Activated CD4-positive, alpha-beta T cell treated with anti-CD3 and anti-CD28 coated beads, Interleukin-2, amount 10 ng/mL, durations not matched to agents 7 days and 5 days (primary cell): Measurements from ENCODE around the gene PPA2. TPM values are rescaled to one million over a fixed set of nuclear protein-coding genes. Genes with fewer than 3 reads are reported as not detected.

Experiments used
- CTCF ChIA-PET: fragments of 350-600 bp; sonication (Branson Sonifier 250); formaldehyde crosslinking; loops from one replicate; lab custom pipeline; 2021; ENCODE audit warnings: antibody characterized with exemption; lab: Charles Lee
- POLR2A ChIA-PET: fragments of 350-600 bp; sonication (Branson Sonifier 250); formaldehyde crosslinking; loops from one replicate; lab custom pipeline; 2021; ENCODE audit warnings: antibody characterized with exemption; lab: Charles Lee
- DNase-seq: peaks from one replicate; pipeline ENCODE4 v3.0.0-alpha.2; 2020
- H3K27ac Mint-ChIP-seq: one replicate; pipeline ENCODE4 v1.8.0; 2021; ENCODE audit warnings: mild to moderate bottlenecking, moderate library complexity, mixed read lengths
- H3K27me3 Mint-ChIP-seq: one replicate; pipeline ENCODE4 v1.8.0; 2021; ENCODE audit warnings: mixed read lengths
- H3K36me3 Mint-ChIP-seq: one replicate; pipeline ENCODE4 v1.8.0; 2021; ENCODE audit warnings: low read depth, mixed read lengths
- H3K4me1 Mint-ChIP-seq: one replicate; pipeline ENCODE4 v1.8.0; 2021; ENCODE audit warnings: mixed read lengths
- H3K4me3 Mint-ChIP-seq: one replicate; pipeline ENCODE4 v1.8.0; 2021; ENCODE audit warnings: mild to moderate bottlenecking, moderate library complexity, mixed read lengths
- H3K9me3 Mint-ChIP-seq: one replicate; pipeline ENCODE4 v1.8.0; 2021; ENCODE audit warnings: mixed read lengths
- total RNA-seq, 2 experiments: library from RNA; stranded (reverse); gene quantifications; one replicate each; pipeline ENCODE4 v1.2.3, GENCODE V29; 2021

Gene PPA2
- total RNA-seq, 2 experiments from 2014 or later, result 40.1 to 49.8 TPM

DNA sequence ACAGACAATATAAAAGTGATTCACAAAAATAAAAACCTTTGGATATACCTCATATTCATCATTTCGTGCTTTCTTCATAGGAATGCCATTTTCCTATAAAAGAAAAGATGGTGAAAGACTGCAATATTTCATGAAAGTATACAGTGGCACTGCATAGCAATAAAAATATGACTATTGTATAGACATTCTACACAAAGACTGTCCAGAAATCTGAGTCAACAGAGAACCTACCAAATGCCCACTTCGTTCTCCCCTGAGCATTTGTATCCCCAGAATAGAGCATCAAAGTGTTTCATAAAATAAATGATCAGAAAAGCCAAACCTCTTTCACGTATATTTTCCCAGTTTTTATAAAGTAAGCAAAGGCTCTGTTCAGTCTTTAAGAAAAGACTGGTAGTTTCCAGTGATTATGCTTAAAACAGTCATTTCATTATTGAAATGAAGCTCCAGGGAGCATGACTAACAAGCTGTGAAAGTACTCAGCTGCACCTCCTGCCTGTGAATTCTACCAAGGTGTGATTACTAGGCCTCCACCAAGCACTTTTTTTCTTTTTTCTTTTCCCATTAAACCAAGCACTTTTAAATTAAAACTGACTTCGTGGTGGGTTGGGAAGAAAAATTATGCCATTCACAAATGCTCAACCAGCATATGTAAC, 20.2 kb downstream of the PPA2 start:
- no peak for DNase-seq
- POLR2A ChIA-PET, result interaction anchor here (0.6 kb wide), 1 partner anchor 438 kb away, joined by 3 read pairs; no protein-coding TSS in a partner anchor
- H3K36me3 Mint-ChIP-seq, result peaks cover 51% of the 10 kb centered on the region
- H3K27ac Mint-ChIP-seq, result no peak overlapping the region
- H3K27me3 Mint-ChIP-seq, result no peaks in the 10 kb centered on the region
- H3K4me1 Mint-ChIP-seq, result peaks cover 9% of the 10 kb centered on the region
- H3K4me3 Mint-ChIP-seq, result no peak overlapping the region
- no peaks in the 10 kb centered on the region for H3K9me3 Mint-ChIP-seq
- CTCF ChIA-PET, result interaction anchor here (0.6 to 1.6 kb wide), 2 partner anchors 20 to 275 kb away, joined by 3 to 6 read pairs; partner anchors contain the start of gene PPA2

- POLR2A ChIA-PET, result no interaction called here
- no peak overlapping the region for H3K4me3 Mint-ChIP-seq
- no peak overlapping the region for H3K27ac Mint-ChIP-seq
- H3K9me3 Mint-ChIP-seq, result no peaks in the 10 kb centered on the region
- no peaks in the 10 kb centered on the region for H3K27me3 Mint-ChIP-seq
- CTCF ChIA-PET, result no interaction called here
- DNase-seq, result no peak
- peaks cover 9% of the 10 kb centered on the region for H3K4me1 Mint-ChIP-seq
- H3K36me3 Mint-ChIP-seq, result peaks cover 50% of the 10 kb centered on the region
Measured at GRCh38 chr4:105451346-105451745, 22.5 kb downstream of the PPA2 start.

DNA sequence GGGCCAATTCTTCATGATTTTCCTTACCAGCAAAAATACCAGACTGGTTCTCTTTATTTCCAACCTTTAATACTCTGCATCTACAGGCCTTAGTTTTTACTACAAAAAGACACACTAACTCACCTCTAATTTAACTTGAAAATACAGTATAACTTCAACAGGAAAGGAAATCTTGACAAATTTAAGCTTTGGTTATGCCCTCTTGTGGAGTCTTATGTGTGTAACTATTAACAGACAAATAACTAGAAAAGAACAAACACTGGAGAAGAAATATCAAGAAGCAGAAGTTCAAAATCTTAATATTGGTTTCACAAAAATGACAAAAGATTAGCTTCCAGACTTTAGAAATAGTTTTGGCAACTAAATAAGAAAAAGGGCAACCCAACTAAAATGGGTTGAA, 33.0 kb downstream of the PPA2 start:
- Mint-ChIP-seq H3K27ac (no peak overlapping the region), H3K27me3 (no peaks in the 10 kb centered on the region), H3K4me1 (no peaks in the 10 kb centered on the region), H3K4me3 (no peak overlapping the region), H3K9me3 (peaks cover 19% of the 10 kb centered on the region), H3K36me3 (peaks cover 36% of the 10 kb centered on the region)
- ChIA-PET CTCF (no interaction called here), POLR2A (no interaction called here)
- no peak for DNase-seq

- H3K27me3 Mint-ChIP-seq, result no peaks in the 10 kb centered on the region
- DNase-seq, result no peak
- no peak overlapping the region for H3K4me3 Mint-ChIP-seq
- no peaks in the 10 kb centered on the region for H3K4me1 Mint-ChIP-seq
- peaks cover 60% of the 10 kb centered on the region for H3K36me3 Mint-ChIP-seq
- H3K9me3 Mint-ChIP-seq, result peaks cover 31% of the 10 kb centered on the region
- no peak overlapping the region for H3K27ac Mint-ChIP-seq
- ChIA-PET CTCF (no interaction called here), POLR2A (no interaction called here)
Measured at GRCh38 chr4:105437637-105438036, 36.2 kb downstream of the PPA2 start.

- DNase-seq, result no peak
- Mint-ChIP-seq H3K4me1 (no peaks in the 10 kb centered on the region), H3K4me3 (no peak overlapping the region), H3K9me3 (peaks cover 29% of the 10 kb centered on the region), H3K27me3 (no peaks in the 10 kb centered on the region), H3K36me3 (peaks cover 66% of the 10 kb centered on the region), H3K27ac (no peak overlapping the region)
- ChIA-PET CTCF (no interaction called here), POLR2A (no interaction called here)
Measured at GRCh38 chr4:105436414-105436813, 37.4 kb downstream of the PPA2 start.

- DNase-seq, result no peak
- CTCF ChIA-PET, result no interaction called here
- Mint-ChIP-seq H3K4me1 (no peaks in the 10 kb centered on the region), H3K27me3 (no peaks in the 10 kb centered on the region), H3K27ac (no peak overlapping the region), H3K4me3 (no peak overlapping the region), H3K9me3 (peaks cover 26% of the 10 kb centered on the region), H3K36me3 (peaks cover 62% of the 10 kb centered on the region)
- POLR2A ChIA-PET, result no interaction called here
Measured at GRCh38 chr4:105434940-105435339, 38.9 kb downstream of the PPA2 start.

- Mint-ChIP-seq H3K4me1 (no peaks in the 10 kb centered on the region), H3K36me3 (peaks cover 60% of the 10 kb centered on the region), H3K27ac (no peak overlapping the region), H3K9me3 (peaks cover 26% of the 10 kb centered on the region), H3K27me3 (no peaks in the 10 kb centered on the region), H3K4me3 (no peak overlapping the region)
- CTCF ChIA-PET, result no interaction called here
- POLR2A ChIA-PET, result no interaction called here
- no peak for DNase-seq
Measured at GRCh38 chr4:105433421-105433820, 40.4 kb downstream of the PPA2 start.

- H3K4me1 Mint-ChIP-seq, result no peaks in the 10 kb centered on the region
- DNase-seq, result no peak
- no peaks in the 10 kb centered on the region for H3K27me3 Mint-ChIP-seq
- peaks cover 29% of the 10 kb centered on the region for H3K9me3 Mint-ChIP-seq
- H3K27ac Mint-ChIP-seq, result no peak overlapping the region
- no peak overlapping the region for H3K4me3 Mint-ChIP-seq
- ChIA-PET CTCF (no interaction called here), POLR2A (no interaction called here)
- H3K36me3 Mint-ChIP-seq, result peaks cover 64% of the 10 kb centered on the region
Measured at GRCh38 chr4:105432438-105432837, 41.4 kb downstream of the PPA2 start.

GRCh38 chr4:105430811-105431210, 43.1 kb downstream of the PPA2 start:
- ChIA-PET POLR2A (no interaction called here), CTCF (no interaction called here)
- no peak overlapping the region for H3K4me3 Mint-ChIP-seq
- no peaks in the 10 kb centered on the region for H3K27me3 Mint-ChIP-seq
- peaks cover 61% of the 10 kb centered on the region for H3K36me3 Mint-ChIP-seq
- peaks cover 6% of the 10 kb centered on the region for H3K4me1 Mint-ChIP-seq
- no peak overlapping the region for H3K27ac Mint-ChIP-seq
- DNase-seq, result no peak
- peaks cover 19% of the 10 kb centered on the region for H3K9me3 Mint-ChIP-seq

DNA sequence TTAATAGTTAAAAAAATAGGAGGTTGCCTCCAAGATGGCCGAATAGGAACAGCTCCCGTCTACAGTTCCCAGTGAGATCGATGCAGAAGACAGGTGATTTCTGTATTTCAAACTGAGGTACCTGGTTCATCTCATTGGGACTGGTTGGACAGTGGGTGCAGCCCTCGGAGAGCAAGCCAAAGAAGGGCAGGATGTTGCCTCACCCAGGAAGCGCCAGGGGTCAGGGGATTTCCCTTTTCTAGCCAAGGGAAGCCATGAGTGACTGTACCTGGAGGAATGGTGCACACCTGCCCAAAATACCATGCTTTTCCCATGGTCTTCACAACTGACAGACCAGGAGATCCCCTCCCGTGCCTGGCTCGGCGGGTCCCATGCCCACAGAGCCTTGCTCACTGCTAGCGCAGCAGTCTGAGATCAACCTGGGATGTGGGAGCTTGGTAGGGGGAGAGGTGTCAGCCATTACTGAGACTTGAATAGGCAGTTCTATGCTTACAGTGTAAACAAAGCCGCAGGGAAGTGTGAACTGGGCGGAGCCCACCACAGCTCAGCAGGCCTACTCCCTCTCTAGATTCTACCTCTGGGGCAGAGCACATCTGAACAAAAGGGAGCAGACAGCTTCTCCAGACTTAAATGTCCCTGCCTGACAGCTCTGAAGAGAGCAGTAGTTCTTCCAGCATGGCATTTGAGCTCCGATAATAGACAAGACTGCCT, 47.5 kb downstream of the PPA2 start:
- peaks cover 13% of the 10 kb centered on the region for H3K4me1 Mint-ChIP-seq
- no peaks in the 10 kb centered on the region for H3K27me3 Mint-ChIP-seq
- no peak overlapping the region for H3K27ac Mint-ChIP-seq
- CTCF ChIA-PET, result interaction anchor here (0.5 to 0.9 kb wide), 3 partner anchors 37 to 121 kb away, joined by 3 to 4 read pairs (median 3); no protein-coding TSS in a partner anchor
- peaks cover 67% of the 10 kb centered on the region for H3K36me3 Mint-ChIP-seq
- POLR2A ChIA-PET, result no interaction called here
- H3K4me3 Mint-ChIP-seq, result no peak overlapping the region
- DNase-seq, result no peak
- peaks cover 19% of the 10 kb centered on the region for H3K9me3 Mint-ChIP-seq

GRCh38 chr4:105422207-105422920, 51.5 kb downstream of the PPA2 start:
- POLR2A ChIA-PET, result no interaction called here
- H3K4me3 Mint-ChIP-seq, result no peak overlapping the region
- no peak for DNase-seq
- no peaks in the 10 kb centered on the region for H3K27me3 Mint-ChIP-seq
- CTCF ChIA-PET, result no interaction called here
- peaks cover 15% of the 10 kb centered on the region for H3K9me3 Mint-ChIP-seq
- no peak overlapping the region for H3K27ac Mint-ChIP-seq
- peaks cover 58% of the 10 kb centered on the region for H3K36me3 Mint-ChIP-seq
- H3K4me1 Mint-ChIP-seq, result peaks cover 16% of the 10 kb centered on the region

GRCh38 chr4:105417624-105418023, 56.2 kb downstream of the PPA2 start:
- POLR2A ChIA-PET, result no interaction called here
- Mint-ChIP-seq H3K9me3 (peaks cover under 1% of the 10 kb centered on the region), H3K27ac (no peak overlapping the region), H3K27me3 (no peaks in the 10 kb centered on the region), H3K4me1 (peaks cover 4% of the 10 kb centered on the region), H3K4me3 (no peak overlapping the region), H3K36me3 (peaks cover 28% of the 10 kb centered on the region)
- DNase-seq, result no peak
- CTCF ChIA-PET, result interaction anchor here (1.1 kb wide), 1 partner anchor 277 kb away, joined by 3 read pairs; no protein-coding TSS in a partner anchor

- no peaks in the 10 kb centered on the region for H3K4me1 Mint-ChIP-seq
- no peak for DNase-seq
- H3K36me3 Mint-ChIP-seq, result peaks cover 38% of the 10 kb centered on the region
- no peak overlapping the region for H3K4me3 Mint-ChIP-seq
- POLR2A ChIA-PET, result no interaction called here
- CTCF ChIA-PET, result interaction anchor here (2.3 kb wide), 1 partner anchor 21 kb away, joined by 5 read pairs; no protein-coding TSS in a partner anchor
- H3K27me3 Mint-ChIP-seq, result no peaks in the 10 kb centered on the region
- peaks cover 12% of the 10 kb centered on the region for H3K9me3 Mint-ChIP-seq
- H3K27ac Mint-ChIP-seq, result no peak overlapping the region
Measured at GRCh38 chr4:105415281-105415744, 58.5 kb downstream of the PPA2 start.
